Activated naive CD4-positive, alpha-beta T cell (primary cell): ENCODE measurements around the gene GLP1R.

ENCODE experiments used
- DNase-seq, 4 experiments: peaks; one replicate each; lab custom pipeline; 2025; lab: John Stamatoyannopoulos, UW

Gene GLP1R

DNA sequence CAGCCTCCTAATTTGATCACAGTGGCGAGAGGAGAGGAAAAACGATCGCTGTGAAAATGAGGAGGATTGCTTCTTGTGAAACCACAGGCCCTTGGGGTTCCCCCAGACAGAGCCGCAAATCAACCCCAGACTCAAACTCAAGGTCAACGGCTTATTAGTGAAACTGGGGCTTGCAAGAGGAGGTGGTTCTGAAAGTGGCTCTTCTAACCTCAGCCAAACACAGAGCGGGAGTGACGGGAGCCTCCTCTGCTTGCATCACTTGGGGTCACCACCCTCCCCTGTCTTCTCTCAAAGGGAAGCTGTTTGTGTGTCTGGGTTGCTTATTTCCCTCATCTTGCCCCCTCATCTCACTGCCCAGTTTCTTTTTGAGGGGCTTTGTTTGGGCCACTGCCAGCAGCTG lies 37.7 kb downstream of the GLP1R start:
- no peak for DNase-seq

DNA sequence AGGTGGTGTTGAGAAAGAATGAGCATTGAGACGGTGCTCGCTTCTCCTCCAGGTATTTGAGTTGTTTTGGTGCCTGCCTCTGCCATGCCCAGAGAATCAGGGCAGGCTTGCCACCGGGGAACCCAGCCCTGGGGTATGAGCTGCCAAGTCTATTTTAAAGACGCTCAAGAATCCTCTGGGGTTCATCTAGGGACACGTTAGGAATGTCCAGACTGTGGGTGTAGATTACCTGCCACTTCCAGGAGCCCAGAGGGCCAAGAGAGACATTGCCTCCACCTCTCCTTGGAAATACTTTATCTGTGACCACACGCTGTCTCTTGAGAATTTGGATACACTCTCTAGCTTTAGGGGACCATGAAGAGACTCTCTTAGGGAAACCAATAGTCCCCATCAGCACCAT lies 38.1 kb downstream of the GLP1R start:
- DNase-seq: no peak

DNA sequence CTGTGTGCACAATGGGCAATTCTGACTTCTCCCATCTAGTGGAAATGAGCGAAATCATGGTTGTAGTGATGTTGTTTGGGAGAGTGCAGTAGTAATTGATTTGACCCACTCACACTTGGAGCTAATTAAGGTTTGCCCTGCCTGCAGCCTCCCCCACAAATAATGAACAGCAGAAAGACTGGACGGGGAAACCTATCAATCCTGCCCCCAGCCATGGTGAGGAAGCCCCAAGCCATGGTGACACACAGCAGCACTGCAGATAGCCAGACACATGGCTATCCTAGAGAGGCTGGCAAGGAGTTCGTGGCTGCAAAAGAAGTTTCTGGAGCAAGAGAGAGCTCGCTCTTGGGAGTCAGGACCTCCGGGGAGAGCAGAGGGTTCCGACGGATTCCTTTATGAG lies 38.6 kb downstream of the GLP1R start:
- no peak for DNase-seq

DNA sequence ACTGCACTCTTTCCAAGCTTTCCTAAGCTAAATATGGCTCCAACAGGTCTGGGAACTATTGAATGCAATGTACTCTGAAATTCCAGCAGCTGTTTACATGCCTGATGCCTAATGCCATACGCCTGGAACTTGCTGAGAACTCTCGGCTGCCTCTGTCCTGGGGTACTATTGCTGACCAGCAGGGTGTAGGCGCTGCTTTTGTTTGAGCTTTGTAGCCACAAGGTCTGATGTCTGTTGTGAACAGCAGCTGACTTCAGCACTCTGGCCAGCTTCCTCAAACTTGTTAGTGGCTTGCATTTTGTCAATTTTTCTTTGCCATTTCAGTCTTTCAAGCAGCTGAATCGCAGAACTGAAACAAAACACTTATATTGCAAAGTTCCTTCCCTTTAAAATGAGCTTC lies 39.8 kb downstream of the GLP1R start:
- no peak for DNase-seq

DNA sequence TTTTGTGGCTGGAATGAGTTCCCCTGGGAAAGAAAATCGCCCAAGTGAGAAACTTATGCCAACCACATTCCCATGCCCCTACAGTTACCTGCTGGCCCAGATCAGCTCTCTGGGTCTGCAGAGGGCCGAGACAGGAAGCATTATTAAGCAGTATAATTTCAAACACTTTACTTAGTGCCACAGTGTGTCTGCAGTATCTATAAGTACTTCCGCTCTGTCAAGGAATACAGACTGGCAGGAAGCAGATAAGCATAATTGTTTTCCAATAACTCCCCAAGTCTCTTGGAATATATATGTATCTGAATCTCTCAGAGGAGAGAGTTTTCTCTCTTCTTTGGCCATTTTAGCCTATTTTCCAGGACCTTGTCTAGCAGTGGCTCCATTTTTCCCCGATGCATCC lies 41.5 kb downstream of the GLP1R start:
- no peak for DNase-seq

DNA sequence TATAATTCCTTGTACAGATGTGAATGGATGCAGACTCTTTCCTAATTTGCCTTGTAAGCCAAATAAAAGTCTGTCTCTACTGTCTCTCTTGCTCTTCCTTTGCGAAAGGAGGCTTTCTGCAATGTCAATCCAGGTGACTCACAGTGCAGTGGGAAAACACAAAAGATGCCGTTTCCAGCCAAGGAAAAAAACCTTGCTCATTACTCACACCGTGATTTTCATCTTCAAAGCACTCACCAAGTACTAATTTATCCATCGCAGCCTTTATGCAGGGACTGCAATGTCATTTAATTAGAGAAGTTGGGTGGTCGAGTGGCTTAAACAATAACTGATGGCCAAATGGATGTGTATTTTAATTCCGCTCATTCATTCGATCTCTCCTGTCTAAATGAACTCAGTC lies 42.6 kb downstream of the GLP1R start:
- no peak for DNase-seq

DNA sequence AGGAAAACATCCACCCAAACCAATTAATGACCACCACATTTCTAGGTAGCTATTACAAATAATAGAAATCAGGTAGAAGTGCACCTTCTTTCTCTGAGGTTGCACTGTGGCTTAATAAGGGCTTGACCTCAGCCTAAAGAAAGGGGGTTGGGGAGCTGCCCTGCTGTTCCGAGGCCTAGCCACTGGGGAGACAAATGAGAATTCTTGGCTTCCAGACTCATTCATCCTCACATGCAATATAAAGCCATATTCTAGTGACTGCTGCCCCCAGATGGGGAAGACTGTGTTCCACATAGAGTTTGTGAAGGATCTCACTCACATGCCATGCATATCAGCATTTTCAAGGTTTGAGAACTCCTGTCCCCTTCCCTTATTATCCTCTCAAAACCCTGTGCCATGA lies 43.5 kb downstream of the GLP1R start:
- no peak for DNase-seq

DNA sequence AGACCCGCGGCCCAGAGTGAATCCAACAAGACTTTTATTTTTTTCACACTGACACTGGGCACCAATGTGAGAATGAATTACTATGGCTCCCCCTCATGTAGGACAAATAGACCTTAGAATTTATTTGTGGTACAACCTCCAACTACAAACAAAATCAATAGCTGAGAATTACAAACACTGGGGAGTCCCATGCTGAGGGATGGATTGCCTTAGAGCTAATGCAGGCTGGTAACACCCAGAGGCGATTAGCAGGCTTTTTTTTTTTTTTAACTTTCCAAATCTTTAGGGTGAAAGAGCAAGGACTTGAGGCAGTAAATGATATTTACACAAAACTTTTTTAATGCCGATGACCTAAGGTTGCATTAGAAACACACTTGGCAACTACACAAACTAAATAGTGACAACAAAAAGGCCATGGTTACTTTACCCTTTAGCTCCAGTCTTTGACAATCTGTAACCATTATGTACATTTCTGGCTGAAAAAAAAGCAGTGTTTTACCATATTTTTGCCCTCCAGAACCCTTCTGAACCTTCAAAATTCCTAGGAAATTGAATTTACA lies 44.6 kb downstream of the GLP1R start:
- DNase-seq: no peak

DNA sequence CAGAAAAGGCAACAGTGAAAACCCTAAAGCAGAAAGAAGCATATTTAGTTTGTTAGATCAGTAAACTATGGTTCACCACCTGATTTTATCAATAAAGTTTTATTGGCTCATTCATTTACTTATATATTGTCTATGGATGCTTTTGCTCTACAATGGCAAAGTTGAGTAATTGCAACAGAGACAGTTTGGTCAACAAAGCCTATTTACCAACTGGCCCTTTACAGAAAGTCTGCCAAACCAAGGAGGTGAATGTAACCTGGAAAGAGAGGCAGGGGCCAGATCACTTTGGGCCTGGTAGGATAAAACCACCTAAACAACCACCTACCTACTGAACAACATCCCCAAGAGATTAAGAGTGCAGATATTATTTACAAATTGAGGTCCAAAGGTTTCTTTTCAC lies 47.0 kb downstream of the GLP1R start:
- DNase-seq: no peak

DNA sequence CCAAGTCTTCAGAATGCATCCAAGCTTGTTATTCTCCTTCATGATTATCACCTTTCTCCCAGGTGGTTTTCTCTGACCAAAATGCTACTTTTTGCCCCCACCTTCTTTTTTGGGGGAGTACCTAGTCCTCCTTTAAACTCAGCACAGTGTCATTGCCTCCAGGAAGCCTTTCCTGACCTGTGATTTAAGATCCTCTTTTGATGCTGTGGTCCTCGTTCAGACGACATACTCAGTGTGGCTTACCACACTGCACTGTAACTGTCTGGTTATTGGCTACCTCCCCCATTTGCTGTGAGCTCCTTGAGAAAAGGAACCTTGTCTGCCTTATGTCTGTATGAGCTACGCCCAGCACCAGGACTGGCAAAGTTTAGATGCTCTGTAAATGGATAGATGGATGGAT lies 51.8 kb downstream of the GLP1R start:
- DNase-seq: no peak

DNA sequence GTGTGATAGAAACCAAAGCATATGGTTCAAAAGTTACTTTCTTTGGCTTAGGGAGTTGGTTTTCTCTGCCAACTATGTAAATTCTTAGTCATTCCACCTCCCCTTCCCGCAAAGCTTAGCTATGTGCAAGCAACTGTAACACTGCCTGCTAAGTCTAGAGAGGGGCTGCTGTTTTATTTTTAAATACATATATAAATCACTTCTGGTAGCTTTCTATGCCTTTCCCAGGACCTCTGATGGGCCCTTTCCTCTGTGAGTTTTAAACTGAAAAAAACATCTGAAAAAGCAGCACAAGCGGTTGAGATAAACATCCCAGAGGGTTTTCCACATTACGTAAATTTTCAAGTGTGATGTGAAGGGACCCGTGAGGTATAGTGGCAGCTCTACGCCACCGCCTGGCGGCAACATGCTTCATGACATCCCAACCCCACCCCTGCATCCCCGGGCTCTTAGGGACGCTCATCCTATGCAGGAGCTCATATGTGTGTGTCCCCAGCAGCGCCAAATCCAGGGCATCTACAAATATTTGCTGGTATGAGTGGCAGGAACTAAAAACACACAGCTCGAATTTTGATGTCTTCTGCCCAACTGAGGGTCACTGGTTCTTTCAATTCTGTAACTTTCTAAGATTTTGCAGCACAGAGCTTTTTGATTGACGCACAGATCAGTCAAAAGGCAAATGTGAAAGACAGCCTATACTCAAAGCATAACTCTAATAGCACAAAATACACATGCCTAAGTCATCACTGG lies 53.7 kb downstream of the GLP1R start:
- DNase-seq: peak in 1 of 4 experiments; percentile 2

DNA sequence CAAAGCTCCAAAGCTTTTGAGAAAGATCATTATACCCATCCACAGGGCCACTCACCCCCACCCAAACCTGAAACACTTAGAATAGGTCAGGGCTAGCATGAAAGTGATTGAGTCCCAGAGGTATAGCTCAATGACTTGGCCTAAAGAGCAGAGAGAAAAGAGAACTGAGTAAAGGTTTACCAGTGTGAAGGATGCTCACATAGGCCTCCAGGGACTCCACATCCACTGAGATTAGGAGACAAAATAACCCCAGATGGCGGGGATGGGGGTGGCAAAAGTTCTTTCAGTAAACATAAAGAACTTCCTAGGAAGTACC lies 54.2 kb downstream of the GLP1R start:
- no peak for DNase-seq

DNA sequence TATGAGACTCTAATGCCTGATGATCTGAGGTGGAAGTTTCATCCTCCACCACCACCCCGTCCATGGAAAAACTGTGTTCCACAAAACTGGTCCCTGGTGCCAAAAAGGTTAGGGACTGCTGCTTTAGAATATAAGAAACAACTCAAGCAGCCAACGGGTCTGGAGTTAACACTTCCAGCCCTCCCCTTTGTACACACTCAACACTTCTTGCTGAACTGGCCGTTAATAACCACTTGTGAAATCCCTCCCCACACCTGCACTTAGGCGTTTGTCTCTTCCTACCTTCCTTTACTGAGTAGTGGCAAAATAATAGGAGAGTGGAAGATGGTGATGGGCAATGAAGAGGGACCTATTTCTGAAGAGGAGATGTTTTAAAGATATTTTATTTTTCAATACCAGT lies 55.9 kb downstream of the GLP1R start:
- DNase-seq: no peak

DNA sequence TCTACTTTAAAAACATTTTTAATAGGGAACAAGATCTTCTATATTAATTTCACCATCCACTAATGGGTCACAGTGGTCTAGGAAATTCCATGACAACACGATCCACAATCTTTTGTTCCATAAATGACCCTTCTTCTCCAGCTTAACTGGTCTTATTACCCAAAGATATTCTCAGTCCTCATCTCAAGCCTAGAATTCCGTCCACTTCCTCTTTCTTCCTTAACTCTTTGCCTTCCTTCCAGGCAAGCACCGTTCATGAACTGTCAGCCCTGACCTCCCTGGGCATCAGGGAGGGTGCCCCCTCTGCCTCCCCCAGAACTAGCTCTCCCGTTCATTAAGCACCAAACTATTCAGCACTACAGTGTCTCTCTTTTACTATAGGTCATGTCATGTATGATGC lies 58.5 kb downstream of the GLP1R start:
- DNase-seq: no peak

DNA sequence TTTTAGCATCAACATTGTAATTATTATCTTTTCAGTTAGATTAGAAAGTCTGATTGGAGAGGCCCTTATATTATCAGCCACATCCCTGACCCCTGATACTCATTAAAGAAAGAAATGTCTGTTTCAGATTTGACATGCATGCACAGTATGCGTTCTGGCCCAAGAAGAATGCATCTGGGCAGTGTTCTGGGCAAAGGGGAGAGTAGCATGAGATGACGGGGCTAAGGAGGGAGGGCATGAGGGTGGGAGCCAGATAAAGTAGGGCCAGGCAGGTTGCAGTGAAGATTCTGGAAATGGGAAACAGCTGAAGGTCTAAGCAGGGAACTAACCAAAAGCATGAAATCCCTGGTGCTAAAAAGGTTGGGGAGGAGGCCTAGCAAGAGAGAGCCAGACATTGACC lies 59.1 kb downstream of the GLP1R start:
- no peak for DNase-seq

DNA sequence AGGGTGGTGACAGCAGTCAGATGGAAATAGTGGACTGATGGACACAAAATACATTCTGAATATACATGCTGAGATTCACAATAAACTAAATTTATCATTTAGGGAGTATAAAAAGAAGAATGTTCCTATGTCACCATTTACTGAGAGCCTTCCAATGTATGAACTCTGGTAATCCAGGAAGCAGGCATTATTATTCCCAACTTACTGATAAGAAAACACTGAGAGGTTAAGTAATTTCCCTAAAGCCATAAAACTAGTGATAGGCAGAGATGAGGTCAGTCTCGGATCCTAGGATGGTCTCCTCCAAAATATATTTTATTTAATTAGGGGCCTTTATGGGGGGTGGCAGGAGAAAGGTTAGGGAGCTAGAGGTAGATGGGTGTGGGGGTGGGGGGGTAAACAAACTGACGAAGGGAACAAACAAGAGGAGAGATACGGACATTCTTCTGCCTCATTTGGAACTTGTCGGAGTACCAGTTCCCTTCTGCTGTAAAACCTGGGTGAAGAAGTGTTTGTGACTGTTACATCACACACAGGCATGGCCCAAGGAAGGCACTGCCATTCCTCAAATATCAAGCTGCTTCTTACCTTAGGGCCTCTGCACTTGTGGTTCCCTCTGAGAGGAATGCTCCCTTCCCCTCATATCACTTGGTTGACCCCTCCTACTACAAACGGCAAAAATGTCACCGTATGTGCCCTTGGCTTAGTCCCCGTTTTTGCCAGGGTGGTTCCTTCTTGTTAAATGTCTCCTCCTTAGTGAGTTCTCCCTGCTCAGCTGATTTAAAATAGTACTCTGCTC lies 59.7 kb downstream of the GLP1R start:
- no peak for DNase-seq

DNA sequence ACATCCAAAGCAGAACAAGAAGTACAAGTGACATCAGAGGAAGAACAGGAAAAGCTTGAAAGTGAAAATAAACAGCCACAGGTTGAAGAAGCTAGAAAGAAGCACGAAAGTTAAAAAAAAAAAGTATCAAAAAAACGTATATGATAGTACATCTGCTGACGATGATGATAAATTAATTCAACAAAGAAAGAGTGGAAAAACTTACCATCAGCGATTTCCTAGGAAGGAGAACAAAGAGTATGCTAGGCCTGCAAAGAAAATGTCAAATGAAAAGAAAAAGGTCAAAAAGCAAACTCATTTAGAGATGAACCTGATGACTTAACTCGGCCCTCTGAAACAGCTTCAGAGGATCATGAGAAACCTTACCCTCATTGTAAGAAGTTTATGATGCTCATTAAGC lies 62.7 kb downstream of the GLP1R start:
- DNase-seq: no peak

DNA sequence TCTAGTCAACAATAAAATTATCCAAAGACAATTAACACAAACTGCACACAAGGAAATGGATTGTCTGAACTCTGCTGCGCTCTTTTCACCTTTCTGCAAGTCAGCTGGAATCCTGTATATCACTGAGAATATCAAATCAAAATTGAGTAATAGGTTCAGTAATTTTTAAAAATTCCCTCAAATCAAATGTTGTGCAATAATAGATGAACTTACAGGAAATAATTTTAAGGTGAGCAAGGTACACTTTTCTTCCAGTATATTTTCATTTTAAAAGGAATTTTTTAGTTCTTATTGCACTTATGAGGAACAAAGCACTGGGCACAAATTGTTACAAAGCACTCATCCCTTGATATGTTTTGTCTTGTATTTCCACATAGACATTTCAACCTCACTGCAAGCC lies 65.2 kb downstream of the GLP1R start:
- no peak for DNase-seq

DNA sequence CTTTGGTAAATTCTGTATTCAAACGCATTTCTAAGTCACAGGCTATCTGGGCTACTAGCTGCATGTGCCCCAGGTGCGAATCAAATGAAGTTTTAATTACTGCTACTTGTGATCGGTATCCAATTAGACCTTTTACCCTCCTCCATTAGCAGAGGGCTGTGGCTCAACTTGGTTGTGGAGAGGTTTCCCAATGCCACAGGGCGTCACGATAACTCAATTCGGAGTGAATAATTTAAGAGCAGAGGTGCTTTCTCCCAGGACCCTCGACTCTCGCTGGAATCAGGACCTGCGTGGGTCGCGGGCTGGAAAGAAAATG lies 65.8 kb downstream of the GLP1R start:
- DNase-seq: no peak

DNA sequence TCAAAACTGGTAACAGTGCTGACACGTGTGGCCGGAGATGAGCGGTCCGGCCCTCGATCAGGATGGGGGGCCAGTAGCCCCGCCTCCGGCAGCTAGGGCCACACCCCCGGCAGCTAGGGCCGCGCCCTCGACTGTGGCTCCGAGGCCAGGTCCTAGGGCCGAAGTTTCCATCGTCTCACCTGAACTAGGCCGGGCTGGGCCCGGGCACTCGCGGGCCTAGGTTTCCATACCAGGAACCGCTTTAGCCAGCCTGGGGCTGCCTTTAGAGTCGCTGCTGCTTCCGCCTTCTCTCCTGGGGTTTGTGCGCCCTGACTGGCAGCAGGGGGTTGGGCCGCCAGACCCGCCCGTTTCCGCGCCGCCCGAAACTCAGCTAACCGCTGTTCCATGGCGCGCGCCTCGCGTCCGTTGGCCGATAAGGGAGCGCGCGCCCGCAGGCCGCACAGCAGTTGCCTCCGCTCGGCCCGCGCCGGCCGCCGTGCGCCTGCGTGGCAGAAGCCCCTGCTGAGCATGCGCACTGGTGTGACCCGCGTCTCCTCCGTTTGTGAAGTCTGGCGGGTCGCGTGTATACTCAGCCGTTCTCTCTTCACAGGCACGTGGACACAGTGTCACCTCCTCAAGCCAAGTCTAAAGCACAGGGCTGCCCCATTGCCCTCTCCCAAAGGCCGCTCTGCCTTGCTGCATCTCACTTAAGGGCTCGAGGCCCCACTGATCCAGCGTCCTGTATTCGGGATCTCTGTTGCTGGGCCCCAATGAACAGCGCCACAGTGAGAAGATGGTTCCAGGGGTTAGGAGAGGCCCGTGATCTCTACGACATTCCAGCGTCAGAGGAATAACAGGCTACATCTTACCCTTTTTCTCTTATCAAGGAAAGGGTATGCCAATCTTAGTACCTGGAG lies 66.4 kb downstream of the GLP1R start, which contains the start of gene SAYSD1:
SAYSD1 (minus strand) TSS at position 483 of the 896 bp plus-strand sequence; CDS start at position 386, 97 bp downstream.
- DNase-seq: peak; percentile 75 to 91 (median 86)

DNA sequence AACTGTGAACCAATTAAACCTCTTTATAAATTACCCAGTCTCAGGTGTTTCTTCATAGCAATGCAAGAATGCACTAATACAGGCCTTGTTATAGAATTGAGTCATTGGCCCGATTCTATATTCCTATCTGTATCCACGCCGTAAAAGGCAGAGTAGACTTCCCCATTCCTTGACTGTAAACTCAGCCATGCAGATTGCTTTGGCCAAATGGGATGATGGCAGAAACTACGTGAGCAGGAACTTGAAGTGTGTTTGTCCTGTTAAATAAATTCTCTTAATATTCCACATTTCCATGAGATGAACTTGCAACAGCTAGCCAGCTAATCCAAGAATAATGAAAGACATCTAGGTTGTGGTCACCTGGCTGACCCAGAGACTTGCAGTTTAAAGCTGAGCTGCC lies 70.3 kb downstream of the GLP1R start:
- no peak for DNase-seq

DNA sequence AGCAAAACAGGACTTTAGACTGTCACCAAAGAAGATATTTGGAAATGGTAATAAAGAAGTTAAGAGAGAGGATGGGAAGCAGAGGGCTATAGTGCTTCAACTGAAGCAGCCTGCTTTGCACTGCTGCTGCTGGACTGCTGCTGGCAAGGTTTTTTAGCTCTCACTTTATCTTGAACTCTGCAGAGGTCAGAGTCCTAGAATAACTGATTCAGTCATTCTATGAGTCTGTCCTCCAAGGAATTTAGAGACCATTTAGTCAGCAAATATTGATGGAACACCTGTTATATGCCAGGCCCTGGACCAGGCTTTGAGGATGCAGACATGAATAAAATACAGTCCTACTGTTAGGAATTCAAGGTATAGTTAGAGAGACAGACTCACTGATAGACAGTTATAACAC lies 75.5 kb downstream of the GLP1R start:
- no peak for DNase-seq

DNA sequence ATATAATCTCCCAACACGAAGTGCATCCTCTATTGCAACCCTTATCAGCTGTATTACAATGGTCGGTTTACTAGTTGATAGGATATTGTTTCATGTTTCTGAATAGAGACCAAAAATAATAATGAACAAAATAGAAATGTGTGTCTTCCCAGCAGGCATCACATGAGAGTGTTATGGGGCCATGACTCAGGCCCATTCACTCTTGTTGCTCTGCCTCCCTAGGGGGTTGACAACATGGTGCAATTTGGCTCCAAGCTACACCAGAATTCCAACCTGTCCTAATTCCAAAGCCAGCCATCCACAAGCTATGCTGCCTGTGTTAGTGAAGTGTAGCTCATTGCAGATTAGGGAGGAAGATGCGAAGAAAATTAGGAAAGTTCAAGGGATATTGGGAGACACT lies 79.5 kb downstream of the GLP1R start:
- no peak for DNase-seq
